Bronchial epithelial cell (primary cell): ENCODE data around the gene CNTN3. TPM values are rescaled to one million over a fixed set of nuclear protein-coding genes. Genes with fewer than 3 reads are reported as not detected.
A peak's percentile ranks its signal among the peaks of the same experiment; 100 is the strongest.

Experiments used
- DNase-seq: peaks from one replicate; pipeline ENCODE4 v3.0.0-alpha.2; 2010; ENCODE audit warnings: low read depth
- FAIRE-seq: peaks from 2 replicates; lab custom pipeline; 2011; peaks lifted over from hg19 to GRCh38; lab: Jason Lieb, UNC
- H3K27me3 ChIP-seq: 2 replicates; pipeline ENCODE4 v1.5.1; 2011; ENCODE audit warnings: low read length; ENCODE audit not compliant: control insufficient read depth, insufficient read depth
- H3K36me3 ChIP-seq: 2 replicates; pipeline ENCODE4 v1.5.1; 2011; ENCODE audit warnings: low read length; ENCODE audit not compliant: control insufficient read depth, insufficient read depth
- H3K4me3 ChIP-seq: 2 replicates; pipeline ENCODE4 v1.5.1; 2011; ENCODE audit warnings: mild to moderate bottlenecking, low read depth, low read length, control low read depth
- total RNA-seq: library from RNA; depleted of rRNA; stranded (reverse); fragments of >200 nt; gene quantifications from 2 replicates; pipeline ENCODE4 v1.2.1, GENCODE V29; 2014
- TF ChIP-seq, protein P1 (sequence below): IDR thresholded peaks from 2 replicates; pipeline ENCODE4 v1.5.1; 2011; ENCODE audit warnings: mild to moderate bottlenecking, moderate library complexity, low read length, control low read depth, inconsistent platforms; ENCODE audit not compliant: insufficient read depth, severe bottlenecking

CNTN3 gene
- 1.1 and 1.5 TPM in 2 replicates for total RNA-seq

DNA sequence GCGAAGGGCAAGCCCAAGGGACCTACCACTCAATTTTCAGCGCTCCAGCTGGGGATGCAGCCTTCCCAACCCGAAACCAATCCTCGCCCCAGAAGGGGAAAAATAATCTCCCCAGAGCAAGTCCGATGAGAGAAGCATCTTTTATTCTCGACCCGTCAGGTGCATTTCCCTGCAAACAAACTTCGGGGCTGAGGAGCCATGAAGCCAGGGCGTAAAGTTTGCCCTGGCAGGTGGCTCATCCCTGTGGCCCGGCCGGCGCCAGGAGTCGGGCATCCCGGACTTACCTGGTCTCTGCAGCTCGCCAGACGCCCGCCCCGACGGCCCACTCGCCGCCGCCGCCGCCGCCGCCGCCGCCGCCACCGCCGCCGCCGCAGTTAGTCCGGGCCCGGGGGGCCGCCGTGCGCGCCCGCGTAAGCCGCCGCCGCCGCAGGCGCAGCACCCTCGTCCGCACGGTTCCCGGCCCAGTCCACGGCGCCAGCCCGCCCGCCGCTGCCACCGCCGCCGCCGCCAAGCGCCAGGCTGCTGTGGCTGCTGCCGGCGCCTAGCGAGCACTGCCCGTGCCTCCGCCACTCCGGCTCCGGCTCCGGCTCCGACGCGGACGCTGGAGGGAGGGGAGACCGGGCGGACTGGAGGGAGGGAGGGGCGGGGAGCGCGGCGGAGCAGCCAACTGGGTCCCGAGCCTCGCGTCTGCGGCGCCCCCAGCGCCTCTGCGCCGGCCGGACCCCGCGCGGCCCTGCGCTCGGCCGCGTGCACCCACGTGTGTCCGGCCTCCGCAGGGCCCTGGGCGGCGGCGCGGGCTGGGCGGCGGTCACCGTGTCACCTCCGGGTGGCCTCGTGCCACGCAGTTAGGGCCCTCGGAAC lies at the start of gene CNTN3:
CNTN3 (minus strand) TSS at position 553 of the 861 bp plus-strand sequence. CDS start 93,547 bp downstream, outside the sequence.
- FAIRE-seq (no peak), DNase-seq (no peak)
- TF ChIP-seq, protein P1, sequence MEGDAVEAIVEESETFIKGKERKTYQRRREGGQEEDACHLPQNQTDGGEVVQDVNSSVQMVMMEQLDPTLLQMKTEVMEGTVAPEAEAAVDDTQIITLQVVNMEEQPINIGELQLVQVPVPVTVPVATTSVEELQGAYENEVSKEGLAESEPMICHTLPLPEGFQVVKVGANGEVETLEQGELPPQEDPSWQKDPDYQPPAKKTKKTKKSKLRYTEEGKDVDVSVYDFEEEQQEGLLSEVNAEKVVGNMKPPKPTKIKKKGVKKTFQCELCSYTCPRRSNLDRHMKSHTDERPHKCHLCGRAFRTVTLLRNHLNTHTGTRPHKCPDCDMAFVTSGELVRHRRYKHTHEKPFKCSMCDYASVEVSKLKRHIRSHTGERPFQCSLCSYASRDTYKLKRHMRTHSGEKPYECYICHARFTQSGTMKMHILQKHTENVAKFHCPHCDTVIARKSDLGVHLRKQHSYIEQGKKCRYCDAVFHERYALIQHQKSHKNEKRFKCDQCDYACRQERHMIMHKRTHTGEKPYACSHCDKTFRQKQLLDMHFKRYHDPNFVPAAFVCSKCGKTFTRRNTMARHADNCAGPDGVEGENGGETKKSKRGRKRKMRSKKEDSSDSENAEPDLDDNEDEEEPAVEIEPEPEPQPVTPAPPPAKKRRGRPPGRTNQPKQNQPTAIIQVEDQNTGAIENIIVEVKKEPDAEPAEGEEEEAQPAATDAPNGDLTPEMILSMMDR = no peak
- Histone ChIP-seq H3K27me3 (peaks cover 6% of the 10 kb centered on the region), H3K4me3 (peak within 1 kb of the TSS; percentile 12), H3K36me3 (no peaks in the 10 kb centered on the region)

DNA sequence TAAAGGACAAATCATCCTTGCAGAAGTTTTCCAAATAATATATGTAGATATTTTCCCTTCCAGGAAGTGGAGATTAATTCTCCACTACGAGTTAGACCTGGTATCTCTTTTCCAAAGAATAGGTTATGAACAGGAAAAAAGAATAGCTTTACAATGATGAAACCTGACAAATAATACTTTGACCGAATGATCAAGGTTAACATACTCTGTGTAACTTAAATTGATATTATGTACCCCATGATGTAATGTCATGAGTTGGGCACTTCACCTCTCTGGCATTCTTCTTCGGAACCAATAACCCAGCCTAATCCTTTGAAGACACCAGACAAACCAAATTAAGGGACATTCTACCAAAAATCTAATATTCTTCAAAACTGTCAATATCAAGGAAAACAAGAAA lies 48.7 kb upstream of the CNTN3 start:
- H3K4me3 ChIP-seq = no peak overlapping the region
- FAIRE-seq = no peak
- TF ChIP-seq, protein P1 = no peak

DNA sequence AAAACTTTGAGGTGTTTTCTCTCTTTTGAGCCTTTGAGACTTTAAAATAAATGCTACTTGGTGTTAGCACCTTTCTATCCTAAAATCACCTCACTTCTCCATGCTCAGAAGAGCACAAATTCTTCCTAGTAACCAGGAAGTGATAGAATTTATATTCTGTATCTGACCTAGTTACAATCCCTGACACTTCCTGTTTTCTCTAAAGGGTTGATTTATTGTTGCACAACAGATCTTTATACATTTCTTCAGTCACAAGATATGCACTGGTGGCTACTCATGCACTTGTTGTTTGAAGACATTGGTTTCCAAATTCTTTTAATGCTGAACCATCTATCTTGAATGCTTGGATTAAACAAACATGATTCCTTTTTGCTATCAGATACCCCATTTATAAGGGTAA lies 47.2 kb upstream of the CNTN3 start:
- TF ChIP-seq, protein P1 = no peak
- no peaks in the 10 kb centered on the region for H3K27me3 ChIP-seq
- DNase-seq = peak; percentile 5
- no peak overlapping the region for H3K4me3 ChIP-seq
- FAIRE-seq = no peak
- H3K36me3 ChIP-seq = no peaks in the 10 kb centered on the region

More for the DNA sequence above, 48.7 kb upstream of the CNTN3 start:
- DNase-seq = no peak
- H3K27me3 ChIP-seq = no peaks in the 10 kb centered on the region
- H3K36me3 ChIP-seq = no peaks in the 10 kb centered on the region

DNA sequence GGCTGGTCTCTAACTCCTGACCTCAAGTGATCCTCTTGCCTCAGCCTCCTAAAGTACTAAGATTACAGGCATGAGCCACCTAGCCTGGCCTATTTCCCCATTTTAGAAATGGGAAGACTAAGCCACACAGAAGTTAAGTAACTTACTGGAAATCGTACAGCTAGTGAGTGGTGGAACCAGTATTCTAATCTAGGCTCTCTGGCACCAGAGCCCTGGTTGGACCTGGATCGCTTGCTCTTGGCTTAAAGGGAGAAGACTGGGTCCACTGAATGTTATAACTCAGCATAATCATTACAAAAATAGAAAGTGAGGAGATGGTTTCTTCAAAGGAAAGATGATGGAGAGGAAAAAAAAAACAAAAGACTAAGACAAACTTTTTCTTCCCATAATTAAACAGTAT lies 37.4 kb upstream of the CNTN3 start:
- TF ChIP-seq, protein P1 = no peak

DNA sequence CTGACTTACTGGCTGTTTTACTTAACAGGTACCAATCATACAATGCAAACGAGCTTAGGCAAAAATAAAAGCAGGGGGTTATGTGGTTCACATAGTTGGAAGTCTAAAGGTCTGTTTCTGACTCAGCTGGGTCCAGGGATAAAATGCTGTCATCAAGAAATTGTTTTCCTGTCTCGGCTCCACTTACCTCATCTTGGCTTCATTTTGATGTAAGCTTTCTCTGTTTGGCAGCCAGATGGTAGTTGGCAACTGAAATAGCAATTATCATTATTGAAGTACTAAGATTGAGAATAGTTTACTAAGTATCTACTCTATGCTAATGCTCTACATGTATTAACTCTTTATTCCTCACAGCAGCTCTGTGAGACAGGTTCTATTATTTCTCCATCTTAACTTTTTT lies 36.8 kb upstream of the CNTN3 start:
- FAIRE-seq = no peak
- Histone ChIP-seq H3K4me3 (no peak overlapping the region), H3K36me3 (no peaks in the 10 kb centered on the region), H3K27me3 (no peaks in the 10 kb centered on the region)
- no peak for DNase-seq
- TF ChIP-seq, protein P1 = no peak

More for the DNA sequence above, 37.4 kb upstream of the CNTN3 start:
- Histone ChIP-seq H3K27me3 (no peaks in the 10 kb centered on the region), H3K4me3 (no peak overlapping the region), H3K36me3 (no peaks in the 10 kb centered on the region)
- DNase-seq (no peak), FAIRE-seq (no peak)
